Neural cell (in vitro differentiated cells): ENCODE results near the gene CENPX. TPM values are rescaled to one million over a fixed set of nuclear protein-coding genes. Genes with fewer than 3 reads are reported as not detected.

Source experiments
- H2AFZ ChIP-seq: fragments of 200-600, 300-800 bp; sonication (generic), shearing (Covaris generic); 2 replicates; pipeline ENCODE4 v1.6.0; 2014; ENCODE audit warnings: low read depth, mild to moderate bottlenecking, antibody characterized with exemption, low read length, moderate library complexity
- H3F3A ChIP-seq: fragments of 200-600 bp; shearing (Covaris generic); 2 replicates; pipeline ENCODE4 v1.6.1; 2016; ENCODE audit warnings: mild to moderate bottlenecking, moderate library complexity, mixed read lengths, antibody characterized with exemption, low read length; ENCODE audit not compliant: insufficient read depth, poor library complexity, severe bottlenecking
- H3K27ac ChIP-seq: fragments of 200-600, 300-800 bp; sonication (generic), shearing (Covaris generic); 2 replicates; pipeline ENCODE4 v1.5.1; 2014; ENCODE audit warnings: mild to moderate bottlenecking, low read length, moderate library complexity
- H3K27me3 ChIP-seq: fragments of 300-800, 200-600 bp; sonication (generic), shearing (Covaris generic); 2 replicates; pipeline ENCODE4 v1.6.0; 2014; ENCODE audit warnings: mild to moderate bottlenecking, low read depth, low read length, moderate library complexity; ENCODE audit not compliant: insufficient read depth
- H3K36me3 ChIP-seq: fragments of 300-800, 200-600 bp; sonication (generic), shearing (Covaris generic); 2 replicates; pipeline ENCODE4 v1.5.1; 2014; ENCODE audit warnings: mild to moderate bottlenecking, antibody characterized with exemption, low read length, moderate library complexity; ENCODE audit not compliant: insufficient read depth
- H3K4me2 ChIP-seq: fragments of 300-800, 200-600 bp; sonication (generic), shearing (Covaris generic); 2 replicates; pipeline ENCODE4 v1.6.0; 2014; ENCODE audit warnings: mild to moderate bottlenecking, low read length
- H3K4me3 ChIP-seq: fragments of 300-800, 200-600 bp; sonication (generic), shearing (Covaris generic); 2 replicates; pipeline ENCODE4 v1.5.1; 2014; ENCODE audit warnings: mild to moderate bottlenecking, low read length, moderate library complexity
- H3K79me2 ChIP-seq: fragments of 200-600 bp; shearing (Covaris generic); replicated peaks from 2 replicates; pipeline ENCODE4 v1.6.0; 2014; ENCODE audit warnings: mild to moderate bottlenecking, low read length, moderate library complexity; ENCODE audit not compliant: insufficient read depth
- H3K9ac ChIP-seq: fragments of 300-800, 200-600 bp; sonication (generic), shearing (Covaris generic); 2 replicates; pipeline ENCODE4 v1.6.1; 2016; ENCODE audit warnings: mild to moderate bottlenecking, low read length, mixed read lengths
- H3K9me2 ChIP-seq: fragments of 200-600 bp; shearing (Covaris generic); 2 replicates; pipeline ENCODE4 v1.6.1; 2016; ENCODE audit warnings: mild to moderate bottlenecking, low read length, mixed read lengths; ENCODE audit not compliant: insufficient read depth
- H3K9me3 ChIP-seq: fragments of 200-600, 300-800 bp; sonication (generic), shearing (Covaris generic); 2 replicates; pipeline ENCODE4 v1.6.1; 2016; ENCODE audit warnings: mild to moderate bottlenecking, mixed run types, low read length, moderate library complexity, mixed read lengths
- H4K20me1 ChIP-seq: fragments of 200-600 bp; shearing (Covaris generic); 2 replicates; pipeline ENCODE4 v1.6.1; 2016; ENCODE audit warnings: mild to moderate bottlenecking, mixed run types; ENCODE audit not compliant: insufficient read depth
- EP300 ChIP-seq: fragments of 450-650 bp; conservative IDR thresholded peaks from 2 replicates; pipeline ENCODE4 v1.6.1; 2014; ENCODE audit warnings: antibody characterized with exemption, mild to moderate bottlenecking, moderate library complexity; ENCODE audit not compliant: poor library complexity, severe bottlenecking
- EZH2 ChIP-seq: fragments of 200-600, 300-800 bp; shearing (Covaris generic), sonication (generic); IDR thresholded peaks from 2 replicates; pipeline ENCODE4 v1.6.1; 2014; ENCODE audit warnings: antibody characterized with exemption, low read length, borderline replicate concordance, mild to moderate bottlenecking; ENCODE audit not compliant: insufficient read depth, poor library complexity, severe bottlenecking
- MXI1 ChIP-seq: fragments of 450-650 bp; conservative IDR thresholded peaks from 2 replicates; pipeline ENCODE4 v1.6.1; 2014; ENCODE audit warnings: antibody characterized with exemption, mild to moderate bottlenecking; ENCODE audit not compliant: poor library complexity, severe bottlenecking
- POLR2AphosphoS5 ChIP-seq: IDR thresholded peaks from 2 replicates; pipeline ENCODE4 v1.6.1; 2012
- RAD21 ChIP-seq: fragments of 450-650 bp; conservative IDR thresholded peaks from 2 replicates; pipeline ENCODE4 v1.6.1; 2014; ENCODE audit warnings: antibody characterized with exemption, mild to moderate bottlenecking, moderate library complexity
- SMC3 ChIP-seq: fragments of 450-650 bp; conservative IDR thresholded peaks from 2 replicates; pipeline ENCODE4 v1.6.1; 2014; ENCODE audit warnings: antibody characterized with exemption, mild to moderate bottlenecking, moderate library complexity; ENCODE audit not compliant: poor library complexity
- TAF1 ChIP-seq: IDR thresholded peaks from 2 replicates; pipeline ENCODE4 v1.6.1; 2012; ENCODE audit warnings: low read depth
- polyA plus RNA-seq: library from polyadenylated mRNA; depleted of rRNA; stranded (reverse); fragments of >200 nt; gene quantifications from 2 replicates; pipeline ENCODE4 v1.2.3, GENCODE V29; 2014
- TF ChIP-seq, protein P1 (sequence below): IDR thresholded peaks from 2 replicates; pipeline ENCODE4 v1.6.1; 2012; ENCODE audit warnings: borderline replicate concordance
- TF ChIP-seq, protein P2 (sequence below): fragments of 450-650 bp; IDR thresholded peaks from 2 replicates; pipeline ENCODE4 v1.5.1; 2014; ENCODE audit warnings: antibody characterized with exemption, mild to moderate bottlenecking, moderate library complexity; ENCODE audit not compliant: poor library complexity, severe bottlenecking

Gene CENPX
- polyA plus RNA-seq, 1 donor from 2014 or later: 205 TPM

DNA sequence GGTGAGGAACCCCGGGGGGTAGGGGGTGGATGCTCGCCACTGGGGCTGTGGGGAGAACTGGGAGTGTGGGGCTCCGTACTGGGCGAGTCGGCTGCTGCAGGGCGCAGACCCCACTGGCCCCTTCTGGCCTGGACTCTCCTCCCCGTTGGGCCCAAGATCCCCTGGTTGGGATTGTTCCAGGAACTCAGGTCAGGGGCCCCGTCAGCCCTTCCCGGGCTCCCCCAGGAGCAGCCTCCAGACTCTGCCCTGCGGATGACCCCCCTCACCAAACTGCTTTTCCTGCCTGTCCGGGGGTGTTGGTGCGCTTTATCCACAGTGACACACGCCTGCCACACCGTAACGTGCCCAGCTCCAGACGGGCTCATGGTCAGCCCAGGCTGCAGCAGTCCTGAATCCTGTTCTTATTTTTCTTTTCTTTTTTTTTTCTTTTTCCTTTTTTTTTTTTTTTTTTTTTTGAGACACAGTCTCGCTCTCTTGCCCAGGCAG is 21.1 kb downstream of the CENPX start:
- no peaks in the 10 kb centered on the region for H3K27me3 ChIP-seq
- no peak overlapping the region for H3K4me3 ChIP-seq
- no peaks in the 10 kb centered on the region for H3K36me3 ChIP-seq
- TF ChIP-seq POLR2AphosphoS5: no peak
- TF ChIP-seq MXI1: no peak
- no peak for TF ChIP-seq EZH2
- TF ChIP-seq TAF1: no peak
- TF ChIP-seq, protein P1, sequence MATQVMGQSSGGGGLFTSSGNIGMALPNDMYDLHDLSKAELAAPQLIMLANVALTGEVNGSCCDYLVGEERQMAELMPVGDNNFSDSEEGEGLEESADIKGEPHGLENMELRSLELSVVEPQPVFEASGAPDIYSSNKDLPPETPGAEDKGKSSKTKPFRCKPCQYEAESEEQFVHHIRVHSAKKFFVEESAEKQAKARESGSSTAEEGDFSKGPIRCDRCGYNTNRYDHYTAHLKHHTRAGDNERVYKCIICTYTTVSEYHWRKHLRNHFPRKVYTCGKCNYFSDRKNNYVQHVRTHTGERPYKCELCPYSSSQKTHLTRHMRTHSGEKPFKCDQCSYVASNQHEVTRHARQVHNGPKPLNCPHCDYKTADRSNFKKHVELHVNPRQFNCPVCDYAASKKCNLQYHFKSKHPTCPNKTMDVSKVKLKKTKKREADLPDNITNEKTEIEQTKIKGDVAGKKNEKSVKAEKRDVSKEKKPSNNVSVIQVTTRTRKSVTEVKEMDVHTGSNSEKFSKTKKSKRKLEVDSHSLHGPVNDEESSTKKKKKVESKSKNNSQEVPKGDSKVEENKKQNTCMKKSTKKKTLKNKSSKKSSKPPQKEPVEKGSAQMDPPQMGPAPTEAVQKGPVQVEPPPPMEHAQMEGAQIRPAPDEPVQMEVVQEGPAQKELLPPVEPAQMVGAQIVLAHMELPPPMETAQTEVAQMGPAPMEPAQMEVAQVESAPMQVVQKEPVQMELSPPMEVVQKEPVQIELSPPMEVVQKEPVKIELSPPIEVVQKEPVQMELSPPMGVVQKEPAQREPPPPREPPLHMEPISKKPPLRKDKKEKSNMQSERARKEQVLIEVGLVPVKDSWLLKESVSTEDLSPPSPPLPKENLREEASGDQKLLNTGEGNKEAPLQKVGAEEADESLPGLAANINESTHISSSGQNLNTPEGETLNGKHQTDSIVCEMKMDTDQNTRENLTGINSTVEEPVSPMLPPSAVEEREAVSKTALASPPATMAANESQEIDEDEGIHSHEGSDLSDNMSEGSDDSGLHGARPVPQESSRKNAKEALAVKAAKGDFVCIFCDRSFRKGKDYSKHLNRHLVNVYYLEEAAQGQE: no peak
- TF ChIP-seq, protein P2, sequence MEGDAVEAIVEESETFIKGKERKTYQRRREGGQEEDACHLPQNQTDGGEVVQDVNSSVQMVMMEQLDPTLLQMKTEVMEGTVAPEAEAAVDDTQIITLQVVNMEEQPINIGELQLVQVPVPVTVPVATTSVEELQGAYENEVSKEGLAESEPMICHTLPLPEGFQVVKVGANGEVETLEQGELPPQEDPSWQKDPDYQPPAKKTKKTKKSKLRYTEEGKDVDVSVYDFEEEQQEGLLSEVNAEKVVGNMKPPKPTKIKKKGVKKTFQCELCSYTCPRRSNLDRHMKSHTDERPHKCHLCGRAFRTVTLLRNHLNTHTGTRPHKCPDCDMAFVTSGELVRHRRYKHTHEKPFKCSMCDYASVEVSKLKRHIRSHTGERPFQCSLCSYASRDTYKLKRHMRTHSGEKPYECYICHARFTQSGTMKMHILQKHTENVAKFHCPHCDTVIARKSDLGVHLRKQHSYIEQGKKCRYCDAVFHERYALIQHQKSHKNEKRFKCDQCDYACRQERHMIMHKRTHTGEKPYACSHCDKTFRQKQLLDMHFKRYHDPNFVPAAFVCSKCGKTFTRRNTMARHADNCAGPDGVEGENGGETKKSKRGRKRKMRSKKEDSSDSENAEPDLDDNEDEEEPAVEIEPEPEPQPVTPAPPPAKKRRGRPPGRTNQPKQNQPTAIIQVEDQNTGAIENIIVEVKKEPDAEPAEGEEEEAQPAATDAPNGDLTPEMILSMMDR: no peak
- TF ChIP-seq SMC3: no peak
- no peaks in the 10 kb centered on the region for H3K9me2 ChIP-seq
- no peak overlapping the region for H3K4me2 ChIP-seq
- no peaks in the 10 kb centered on the region for H3K79me2 ChIP-seq
- H3K9me3 ChIP-seq: no peaks in the 10 kb centered on the region
- no peak overlapping the region for H3K9ac ChIP-seq
- no peaks in the 10 kb centered on the region for H4K20me1 ChIP-seq
- no peak overlapping the region for H2AFZ ChIP-seq
- H3F3A ChIP-seq: no peaks in the 10 kb centered on the region
- no peak overlapping the region for H3K27ac ChIP-seq

DNA sequence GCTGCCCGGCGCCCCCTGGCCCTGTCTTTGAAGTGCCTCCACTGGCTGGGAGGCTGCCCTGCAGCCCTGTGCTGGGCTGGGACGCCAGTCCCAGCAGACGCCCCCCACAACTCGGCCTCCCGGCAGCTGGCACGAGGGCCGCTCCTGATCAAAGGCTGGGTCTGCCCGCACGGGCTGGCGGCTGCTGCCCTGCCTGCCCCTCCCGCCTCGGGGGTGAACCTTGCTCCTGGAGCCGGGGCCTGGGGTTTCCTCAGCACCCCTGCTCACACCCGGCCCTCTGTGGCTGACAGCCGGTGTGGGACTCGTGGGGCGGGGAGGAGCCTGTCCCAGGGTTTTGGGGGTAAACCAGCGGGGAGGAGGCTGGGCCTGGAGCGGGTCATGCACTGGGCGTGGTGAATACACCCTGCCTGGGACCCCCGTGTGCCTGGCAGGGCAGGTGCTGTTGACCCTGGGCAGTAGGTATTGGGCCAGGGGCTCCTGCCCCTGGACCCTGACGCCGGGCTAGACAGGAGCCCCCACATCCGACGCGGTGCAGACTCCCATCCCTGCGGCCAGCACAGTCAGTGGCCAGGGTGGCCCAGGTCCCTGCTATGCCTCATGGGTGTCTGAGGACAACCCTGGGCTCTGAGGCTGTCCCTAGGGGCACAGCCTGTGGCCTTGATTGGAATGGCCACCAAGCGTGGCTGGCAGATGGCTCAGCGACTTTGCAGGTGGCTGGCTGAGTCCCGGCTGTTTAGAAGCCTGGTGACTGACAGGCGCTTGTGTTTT is 21.7 kb downstream of the CENPX start:
- no peak overlapping the region for H2AFZ ChIP-seq
- H3K9me2 ChIP-seq: no peaks in the 10 kb centered on the region
- no peaks in the 10 kb centered on the region for H3K9me3 ChIP-seq
- H4K20me1 ChIP-seq: no peaks in the 10 kb centered on the region
- H3K79me2 ChIP-seq: no peaks in the 10 kb centered on the region
- no peaks in the 10 kb centered on the region for H3K36me3 ChIP-seq
- no peak overlapping the region for H3K4me2 ChIP-seq
- no peaks in the 10 kb centered on the region for H3K27me3 ChIP-seq
- no peak for TF ChIP-seq MXI1
- no peak for TF ChIP-seq RAD21
- no peak for TF ChIP-seq TAF1
- TF ChIP-seq POLR2AphosphoS5: no peak
- TF ChIP-seq, protein P2: no peak
- TF ChIP-seq EZH2: no peak
- TF ChIP-seq EP300: no peak
- no peak for TF ChIP-seq SMC3
- TF ChIP-seq, protein P1: no peak
- H3K9ac ChIP-seq: no peak overlapping the region
- H3F3A ChIP-seq: no peaks in the 10 kb centered on the region
- no peak overlapping the region for H3K4me3 ChIP-seq
- H3K27ac ChIP-seq: no peak overlapping the region
